Trophoblast cell (in vitro differentiated cells and primary cell): Measurements from ENCODE around the gene ACOX1.

Source experiments
- DNase-seq, 2 donors: peaks; one replicate each; pipeline ENCODE4 v3.0.0-alpha.2; 2016
- H2AFZ ChIP-seq: 2 replicates; pipeline ENCODE4 v1.6.1; 2013; ENCODE audit warnings: low read length, moderate library complexity, mild to moderate bottlenecking; ENCODE audit not compliant: insufficient read depth, poor library complexity
- H2AK5ac ChIP-seq: 2 replicates; pipeline ENCODE4 v1.6.1; 2013; ENCODE audit warnings: mild to moderate bottlenecking, low read length
- H2BK120ac ChIP-seq: 2 replicates; pipeline ENCODE4 v1.6.1; 2013; ENCODE audit warnings: low read length, mild to moderate bottlenecking, moderate library complexity; ENCODE audit not compliant: insufficient read depth, poor library complexity
- H2BK12ac ChIP-seq: 2 replicates; pipeline ENCODE4 v1.6.1; 2013; ENCODE audit warnings: mild to moderate bottlenecking, low read length, moderate library complexity
- H2BK5ac ChIP-seq: 2 replicates; pipeline ENCODE4 v1.6.1; 2013; ENCODE audit warnings: low read length, low read depth, moderate library complexity, mild to moderate bottlenecking; ENCODE audit not compliant: poor library complexity
- H3K14ac ChIP-seq: 2 replicates; pipeline ENCODE4 v1.6.1; 2013; ENCODE audit warnings: mild to moderate bottlenecking, low read length
- H3K18ac ChIP-seq: 2 replicates; pipeline ENCODE4 v1.6.1; 2013; ENCODE audit warnings: mild to moderate bottlenecking, low read length
- H3K23ac ChIP-seq: 2 replicates; pipeline ENCODE4 v1.6.1; 2013; ENCODE audit warnings: low read length
- H3K27ac ChIP-seq: 2 replicates; pipeline ENCODE4 v1.5.1; 2013; ENCODE audit warnings: low read depth, mild to moderate bottlenecking, inconsistent platforms, low read length, moderate library complexity
- H3K27me3 ChIP-seq: 2 replicates; pipeline ENCODE4 v1.6.1; 2013; ENCODE audit warnings: inconsistent platforms, mild to moderate bottlenecking, low read length, moderate library complexity; ENCODE audit not compliant: insufficient read depth
- H3K36me3 ChIP-seq, 2 experiments: 1 replicate in 1 of 2; 2 replicates in 1 of 2; pipeline ENCODE4 v1.6.1; 2013; ENCODE audit warnings: low read length in 2 of 2, mild to moderate bottlenecking in 2 of 2, moderate library complexity in 1 of 2; ENCODE audit not compliant: insufficient read depth in 2 of 2, control insufficient read depth in 1 of 2
- H3K4ac ChIP-seq: 2 replicates; pipeline ENCODE4 v1.6.1; 2013; ENCODE audit warnings: low read depth, mild to moderate bottlenecking, low read length, moderate library complexity
- H3K4me1 ChIP-seq, 2 experiments: 1 replicate in 1 of 2; 2 replicates in 1 of 2; pipeline ENCODE4 v1.6.1; 2013; ENCODE audit warnings: low read length in 2 of 2, mild to moderate bottlenecking in 2 of 2, moderate library complexity in 1 of 2; ENCODE audit not compliant: insufficient read depth in 2 of 2, control insufficient read depth in 1 of 2
- H3K4me2 ChIP-seq: 2 replicates; pipeline ENCODE4 v1.6.1; 2013; ENCODE audit warnings: inconsistent platforms, mild to moderate bottlenecking, low read length, moderate library complexity
- H3K4me3 ChIP-seq: 2 replicates; pipeline ENCODE4 v1.5.1; 2013; ENCODE audit warnings: mild to moderate bottlenecking, low read depth, low read length, inconsistent platforms
- H3K79me1 ChIP-seq: one replicate; pipeline ENCODE4 v1.6.1; 2013; ENCODE audit warnings: low read length
- H3K79me2 ChIP-seq: 2 replicates; pipeline ENCODE4 v1.6.1; 2013; ENCODE audit warnings: low read length, mild to moderate bottlenecking; ENCODE audit not compliant: control insufficient read depth, insufficient read depth, poor library complexity
- H3K9ac ChIP-seq: 2 replicates; pipeline ENCODE4 v1.6.1; 2013; ENCODE audit warnings: mild to moderate bottlenecking, low read length
- H3K9me3 ChIP-seq: 2 replicates; pipeline ENCODE4 v1.6.1; 2013; ENCODE audit warnings: low read depth, mild to moderate bottlenecking, control low read depth, inconsistent platforms, low read length; ENCODE audit not compliant: insufficient read depth
- H4K12ac ChIP-seq: 2 replicates; pipeline ENCODE4 v1.6.1; 2013; ENCODE audit warnings: low read depth, mild to moderate bottlenecking, low read length, moderate library complexity
- H4K8ac ChIP-seq: 2 replicates; pipeline ENCODE4 v1.6.1; 2013; ENCODE audit warnings: low read depth, mild to moderate bottlenecking, low read length, moderate library complexity
- H4K91ac ChIP-seq: one replicate; pipeline ENCODE4 v1.6.1; 2013; ENCODE audit warnings: low read depth, mild to moderate bottlenecking, low read length, moderate library complexity
- WGBS: extraction: QIAGEN DNeasy Blood & Tissue Kit; methylation state at CpG from one replicate; pipeline ENCODE4 v1.1.7; 2013; ENCODE audit warnings: missing lambda C conversion rate; ENCODE audit not compliant: insufficient read length, insufficient coverage; ENCODE audit errors: extremely low coverage; 5-methylcytosine and 5-hydroxymethylcytosine counted together

The ACOX1 gene

DNA sequence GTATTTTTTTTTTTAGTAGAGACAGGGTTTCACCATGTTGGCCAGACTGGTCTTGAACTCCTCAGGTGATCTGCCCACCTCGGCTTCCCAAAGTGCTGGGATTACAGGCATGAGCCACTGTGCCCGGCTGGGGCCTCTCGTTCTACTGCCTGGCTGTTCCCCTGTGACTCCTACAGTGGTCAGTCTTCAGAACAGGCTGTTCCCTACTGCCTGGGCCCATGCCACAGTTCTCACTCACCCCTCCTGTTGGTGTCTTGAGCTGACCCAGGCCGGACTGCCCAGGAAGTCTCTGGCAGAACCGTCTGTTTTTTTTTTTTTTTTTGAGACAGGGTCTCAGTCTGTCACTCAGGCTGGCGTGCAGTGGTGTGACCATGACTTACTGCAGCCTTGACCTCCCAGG, 24.9 kb upstream of the ACOX1 start:
- WGBS, result no CpG with 5 or more reads among the region's 6 CpGs

DNA sequence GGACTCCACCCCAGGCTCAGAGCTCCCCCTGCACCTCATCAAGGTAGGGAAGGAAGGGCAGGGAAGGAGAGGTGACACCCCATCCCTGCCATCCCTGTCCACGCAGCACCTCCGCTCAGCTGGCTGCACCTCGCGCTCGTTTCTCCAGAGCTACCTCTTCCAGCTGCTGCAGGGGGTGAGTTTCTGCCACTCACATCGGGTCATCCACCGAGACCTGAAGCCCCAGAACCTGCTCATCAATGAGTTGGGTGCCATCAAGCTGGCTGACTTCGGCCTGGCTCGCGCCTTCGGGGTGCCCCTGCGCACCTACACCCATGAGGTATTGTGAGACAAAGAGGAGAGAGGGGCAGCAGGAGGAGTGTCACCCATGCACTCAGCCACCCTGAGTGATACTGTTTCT, 23.1 kb upstream of the ACOX1 start:
- no peaks in the 10 kb centered on the region for H3K79me2 ChIP-seq
- no peak overlapping the region for H4K8ac ChIP-seq
- no CpG with 5 or more reads among the region's 12 CpGs for WGBS
- peaks cover 15 to 30% of the 10 kb centered on the region in 2 experiments for H3K36me3 ChIP-seq
- H3K9ac ChIP-seq, result no peak overlapping the region
- H3K27ac ChIP-seq, result no peak overlapping the region
- no peak overlapping the region for H4K91ac ChIP-seq
- no peak overlapping the region for H2AK5ac ChIP-seq
- no peak overlapping the region for H4K12ac ChIP-seq
- H3K23ac ChIP-seq, result no peak overlapping the region
- H3K4me2 ChIP-seq, result no peak overlapping the region
- H3K14ac ChIP-seq, result no peak overlapping the region
- H2BK120ac ChIP-seq, result no peak overlapping the region
- no peak overlapping the region for H2BK5ac ChIP-seq
- no peak for DNase-seq
- H3K9me3 ChIP-seq, result peaks cover 10% of the 10 kb centered on the region
- no peak overlapping the region for H3K18ac ChIP-seq
- H2BK12ac ChIP-seq, result no peak overlapping the region
- no peak overlapping the region for H3K4ac ChIP-seq
- H3K79me1 ChIP-seq, result peaks cover 8% of the 10 kb centered on the region
- no peak overlapping the region for H2AFZ ChIP-seq
- H3K27me3 ChIP-seq, result no peaks in the 10 kb centered on the region
- peaks cover 13 to 16% of the 10 kb centered on the region in 2 experiments for H3K4me1 ChIP-seq
- no peak overlapping the region for H3K4me3 ChIP-seq

More for the DNA sequence above, 24.9 kb upstream of the ACOX1 start:
- Histone ChIP-seq H3K27ac (no peak overlapping the region), H3K9ac (no peak overlapping the region), H3K4me3 (no peak overlapping the region), H2BK5ac (no peak overlapping the region), H2BK12ac (no peak overlapping the region), H4K91ac (no peak overlapping the region), H3K79me1 (peaks cover 1% of the 10 kb centered on the region), H3K4me2 (no peak overlapping the region), H4K8ac (no peak overlapping the region), H3K4me1 (peaks cover 6% of the 10 kb centered on the region in 2 experiments), H3K27me3 (no peaks in the 10 kb centered on the region), H2AK5ac (no peak overlapping the region), H2BK120ac (no peak overlapping the region), H3K4ac (no peak overlapping the region), H3K14ac (no peak overlapping the region), H3K23ac (no peak overlapping the region), H2AFZ (no peak overlapping the region), H3K18ac (no peak overlapping the region), H3K79me2 (no peaks in the 10 kb centered on the region), H4K12ac (no peak overlapping the region), H3K9me3 (peaks cover 10% of the 10 kb centered on the region), H3K36me3 (peaks cover 15 to 30% of the 10 kb centered on the region in 2 experiments)
- no peak for DNase-seq

DNA sequence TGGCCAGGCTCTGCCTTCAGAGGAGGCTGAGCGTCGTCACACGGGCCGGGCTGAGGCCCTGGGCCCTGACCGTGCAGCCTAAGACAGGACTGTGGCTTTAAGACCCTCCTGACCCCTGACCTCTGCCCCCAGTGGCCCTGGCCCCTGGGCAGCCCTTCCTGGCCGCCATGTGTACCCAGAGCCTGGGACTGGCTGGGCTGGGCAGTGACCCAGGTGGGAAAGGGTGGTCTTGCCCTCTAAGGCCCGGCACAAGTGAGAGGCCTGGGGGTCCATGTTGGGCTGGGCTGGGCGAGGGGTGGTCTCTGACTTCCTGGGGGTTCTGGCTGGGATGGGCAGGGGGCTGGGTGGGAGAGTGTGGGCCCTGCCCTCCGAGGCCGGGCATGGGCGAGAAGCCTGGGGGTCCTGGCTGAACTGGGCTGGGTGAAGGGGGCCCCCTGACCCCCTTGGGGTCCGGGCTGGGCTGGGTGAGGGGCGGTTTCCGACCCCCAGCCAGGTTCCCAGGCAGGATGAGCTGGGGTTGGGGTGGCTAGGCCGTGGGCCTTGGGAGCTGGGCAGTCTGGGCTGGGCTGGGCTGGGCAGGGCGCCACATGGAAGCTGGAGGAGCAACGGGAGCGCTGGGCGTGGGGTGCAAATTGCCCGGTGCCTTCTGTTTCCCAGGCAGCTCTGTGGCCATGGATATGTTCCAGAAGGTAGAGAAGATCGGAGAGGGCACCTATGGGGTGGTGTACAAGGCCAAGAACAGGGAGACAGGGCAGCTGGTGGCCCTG, 22.0 kb upstream of the ACOX1 start, which contains the start of gene CDK3:
Gene CDK3 (plus strand): TSS at position 101 of the 767 bp plus-strand sequence. CDS start 571 bp downstream, at position 672.
- peaks cover 19 to 21% of the 10 kb centered on the region in 2 experiments for H3K4me1 ChIP-seq
- H3K14ac ChIP-seq, result peak within 1 kb of the TSS; percentile 24
- H3K36me3 ChIP-seq, result peaks cover 15 to 25% of the 10 kb centered on the region in 2 experiments
- no peak within 1 kb of the TSS for H2BK5ac ChIP-seq
- WGBS, result no CpG with 5 or more reads among the region's 21 CpGs
- H3K4me3 ChIP-seq, result no peak within 1 kb of the TSS
- H3K9me3 ChIP-seq, result peaks cover 7% of the 10 kb centered on the region
- peak within 1 kb of the TSS; percentile 18 for H3K23ac ChIP-seq
- H4K8ac ChIP-seq, result peak within 1 kb of the TSS; percentile 50
- H3K79me2 ChIP-seq, result peaks cover 2% of the 10 kb centered on the region
- H3K27me3 ChIP-seq, result no peaks in the 10 kb centered on the region
- no peak within 1 kb of the TSS for H2AFZ ChIP-seq
- no peak within 1 kb of the TSS for H2BK12ac ChIP-seq
- H4K12ac ChIP-seq, result peak within 1 kb of the TSS; percentile 3
- DNase-seq, result no peak
- H3K4ac ChIP-seq, result no peak within 1 kb of the TSS
- H4K91ac ChIP-seq, result peak within 1 kb of the TSS; percentile 20
- H3K18ac ChIP-seq, result peak within 1 kb of the TSS; percentile 35
- no peak within 1 kb of the TSS for H3K4me2 ChIP-seq
- H3K79me1 ChIP-seq, result peaks cover 11% of the 10 kb centered on the region
- H2BK120ac ChIP-seq, result peak within 1 kb of the TSS; percentile 1
- peak within 1 kb of the TSS; percentile 15 for H3K27ac ChIP-seq
- H2AK5ac ChIP-seq, result peak within 1 kb of the TSS; percentile 3
- no peak within 1 kb of the TSS for H3K9ac ChIP-seq

DNA sequence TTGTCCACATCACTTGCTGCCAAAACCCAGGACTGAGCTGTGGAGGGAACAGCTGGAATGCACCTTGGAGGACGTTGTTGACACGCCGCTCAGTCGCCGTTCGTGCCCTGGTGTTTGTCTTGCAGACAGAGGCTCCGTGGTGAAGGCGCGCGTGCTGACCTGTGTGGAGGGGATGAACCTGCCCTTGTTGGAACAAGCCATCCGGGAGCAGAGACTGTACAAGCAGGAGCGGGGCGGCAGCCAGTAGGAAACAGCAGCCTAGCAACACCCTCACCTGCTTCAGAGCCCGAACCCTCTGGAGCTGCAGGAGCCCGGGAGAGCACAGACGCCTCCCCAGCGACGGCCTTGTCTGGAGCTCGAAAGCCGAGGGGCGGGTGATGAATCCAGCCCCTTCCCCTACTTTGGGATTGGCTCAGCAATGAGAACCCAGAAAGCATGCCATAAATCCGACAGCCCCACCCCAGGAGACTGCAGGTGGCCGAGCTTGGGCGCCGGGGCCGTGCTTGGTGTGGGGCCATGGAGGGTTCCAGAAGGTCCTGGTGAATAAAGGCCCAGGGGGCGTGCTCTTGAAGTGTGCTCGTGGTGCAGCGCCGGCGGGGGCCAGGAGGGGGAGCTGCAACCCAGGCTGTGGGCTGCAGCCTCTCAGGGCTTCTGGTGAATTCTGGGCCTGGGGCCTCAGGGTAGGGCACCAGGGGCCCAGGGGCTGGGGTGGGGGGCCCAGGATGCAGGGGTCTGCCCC, 21.2 kb upstream of the ACOX1 start:
- no CpG with 5 or more reads among the region's 31 CpGs for WGBS
- Histone ChIP-seq H3K79me2 (peaks cover 2% of the 10 kb centered on the region), H4K8ac (peak overlapping the region; percentile 50), H3K36me3 (peaks cover 18 to 22% of the 10 kb centered on the region in 2 experiments), H3K79me1 (peaks cover 11% of the 10 kb centered on the region), H3K4ac (no peak overlapping the region), H4K91ac (peak overlapping the region; percentile 20), H2BK12ac (no peak overlapping the region), H3K9ac (no peak overlapping the region), H3K23ac (peak overlapping the region; percentile 18), H3K18ac (peak overlapping the region; percentile 35), H3K27ac (peak overlapping the region; percentile 15), H3K4me2 (no peak overlapping the region), H2BK120ac (no peak overlapping the region), H3K14ac (peak overlapping the region; percentile 24), H3K9me3 (peaks cover 7% of the 10 kb centered on the region), H4K12ac (peak overlapping the region; percentile 3), H3K27me3 (no peaks in the 10 kb centered on the region), H3K4me1 (peaks cover 19 to 21% of the 10 kb centered on the region in 2 experiments), H2AFZ (no peak overlapping the region), H3K4me3 (no peak overlapping the region), H2BK5ac (no peak overlapping the region), H2AK5ac (no peak overlapping the region)
- peak; percentile 59 to 73 for DNase-seq
